Hair follicle dermal papilla cell (primary cell): ENCODE results near the gene TAS2R38. TPM values are rescaled to one million over a fixed set of nuclear protein-coding genes. Genes with fewer than 3 reads are reported as not detected.

Experiments
- total RNA-seq: library from RNA; depleted of rRNA; stranded (reverse); fragments of >200 nt; gene quantifications from 2 replicates; pipeline ENCODE4 v1.2.3, GENCODE V29; 2012

Gene TAS2R38
- not detected in 2 replicates for total RNA-seq

DNA sequence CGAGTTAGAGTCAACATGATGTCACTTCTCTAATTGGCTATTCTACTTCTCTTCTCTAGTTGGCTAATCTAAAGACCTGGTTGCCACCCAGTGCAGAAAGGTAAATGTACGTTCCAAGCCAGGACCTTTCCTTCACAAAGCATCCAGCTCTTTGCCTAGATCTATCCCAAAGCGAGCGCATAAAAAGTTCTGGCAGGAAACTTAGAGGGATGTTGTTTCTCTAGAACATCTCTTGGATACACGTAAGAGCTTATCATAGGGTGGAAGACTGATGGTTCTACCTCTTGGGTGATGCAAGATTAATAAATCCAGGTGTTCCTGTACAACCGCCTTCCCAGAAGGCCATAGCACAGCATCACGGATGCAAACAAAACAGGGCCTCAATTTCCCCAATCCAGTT, at the start of gene TAS2R38:
TAS2R38 (minus strand) TSS at position 101 of the 400 bp plus-strand sequence; CDS start at position 17, 84 bp downstream.

DNA sequence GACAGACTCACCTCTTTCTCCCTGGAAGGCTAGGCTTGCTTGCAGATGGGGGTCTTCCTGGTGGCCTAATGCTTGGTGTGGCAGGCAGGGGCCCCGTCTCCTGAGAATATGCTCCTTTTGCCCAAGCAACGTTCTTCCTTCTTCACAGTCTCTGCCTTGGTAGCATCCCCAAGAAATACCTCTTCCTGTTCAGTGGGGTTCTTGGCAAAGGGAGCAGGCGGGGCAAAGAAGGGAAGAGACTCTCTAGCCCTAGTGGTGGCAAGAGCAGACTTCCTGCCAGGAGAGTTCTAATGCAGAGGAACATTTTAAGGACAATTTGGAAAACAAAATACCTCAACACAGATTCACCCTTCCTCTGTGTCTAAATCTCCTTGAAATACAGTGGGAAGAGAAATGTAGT, 26.8 kb downstream of the TAS2R38 start, which contains the start of gene CLEC5A:
CLEC5A (minus strand) TSS at position 179 of the 400 bp plus-strand sequence. CDS start 682 bp downstream, outside the sequence.

Other genes with a start within 250 kb of the TAS2R38 start
- 57.4 and 72.3 TPM in 2 replicates for gene SSBP1, start 235.4 kb downstream of the TAS2R38 start, total RNA-seq
- 0.81 and 1.2 TPM in 2 replicates for gene TAS2R3, start 209.7 kb downstream of the TAS2R38 start, total RNA-seq
- 0.61 and 0.81 TPM in 2 replicates for gene TAS2R4, start 197.1 kb downstream of the TAS2R38 start, total RNA-seq
- gene TAS2R5, start 183.6 kb downstream of the TAS2R38 start, total RNA-seq = 0.24 and 1.6 TPM in 2 replicates
- not detected in 2 replicates for gene PRSS37, start 132.3 kb downstream of the TAS2R38 start, total RNA-seq
- gene OR9A4, start 57.4 kb downstream of the TAS2R38 start, total RNA-seq = not detected in 2 replicates
- gene CLEC5A, start 26.8 kb downstream of the TAS2R38 start, total RNA-seq = not detected in 2 replicates
- gene MGAM, start 22.1 kb upstream of the TAS2R38 start, total RNA-seq = 0.12 and 0.16 TPM in 2 replicates
- not detected in 2 replicates for gene MGAM2, start 137.9 kb upstream of the TAS2R38 start, total RNA-seq